Neural progenitor cell (in vitro differentiated cells): ENCODE results near the gene ITGBL1. TPM values are rescaled to one million over a fixed set of nuclear protein-coding genes. Genes with fewer than 3 reads are reported as not detected.

ENCODE experiments used
- DNase-seq: peaks from one replicate; pipeline ENCODE4 v3.0.0-alpha.2; 2016; ENCODE audit warnings: low spot score
- H2AFZ ChIP-seq: fragments of 200-600 bp; sonication (generic); replicated peaks from 2 replicates; pipeline ENCODE4 v1.6.1; 2016; ENCODE audit warnings: antibody characterized with exemption
- H3F3A ChIP-seq: fragments of 200-600 bp; sonication (generic); 2 replicates; pipeline ENCODE4 v1.6.1; 2016; ENCODE audit warnings: antibody characterized with exemption, low read depth
- H3K27ac ChIP-seq: fragments of 200-600 bp; sonication (generic); 2 replicates; pipeline ENCODE4 v1.5.1; 2016; ENCODE audit warnings: mild to moderate bottlenecking
- H3K27me3 ChIP-seq: fragments of 200-600 bp; sonication (generic); 2 replicates; pipeline ENCODE4 v1.6.1; 2016; ENCODE audit warnings: mild to moderate bottlenecking, moderate library complexity
- H3K36me3 ChIP-seq: fragments of 200-600 bp; sonication (generic); 2 replicates; pipeline ENCODE4 v1.5.1; 2016
- H3K4me1 ChIP-seq: fragments of 200-600 bp; sonication (generic); 2 replicates; pipeline ENCODE4 v1.6.1; 2016; ENCODE audit warnings: mixed run types
- H3K4me2 ChIP-seq: fragments of 200-600 bp; sonication (generic); 2 replicates; pipeline ENCODE4 v1.6.1; 2016
- H3K4me3 ChIP-seq: fragments of 200-600 bp; sonication (generic); 2 replicates; pipeline ENCODE4 v1.5.1; 2016
- H3K79me2 ChIP-seq: fragments of 200-600 bp; sonication (generic); 2 replicates; pipeline ENCODE4 v1.6.1; 2016; ENCODE audit warnings: low read depth
- H3K9ac ChIP-seq: fragments of 200-600 bp; sonication (generic); 2 replicates; pipeline ENCODE4 v1.6.1; 2016
- H3K9me3 ChIP-seq: fragments of 200-600 bp; sonication (generic); 2 replicates; pipeline ENCODE4 v1.5.1; 2016; ENCODE audit warnings: low read depth
- H4K20me1 ChIP-seq: fragments of 200-600 bp; sonication (generic); 2 replicates; pipeline ENCODE4 v1.6.1; 2016; ENCODE audit warnings: low read depth
- H3K27ac Mint-ChIP-seq: 3 replicates; pipeline ENCODE4 v1.8.0; 2021; ENCODE audit warnings: mixed read lengths
- H3K27me3 Mint-ChIP-seq: 2 replicates; pipeline ENCODE4 v1.8.0; 2022; ENCODE audit warnings: low read depth, mild to moderate bottlenecking, inconsistent platforms, moderate library complexity, mixed read lengths; ENCODE audit not compliant: insufficient read depth
- H3K36me3 Mint-ChIP-seq: 3 replicates; pipeline ENCODE4 v1.8.0; 2021; ENCODE audit warnings: mixed read lengths
- H3K4me1 Mint-ChIP-seq: 3 replicates; pipeline ENCODE4 v1.8.0; 2021; ENCODE audit warnings: mixed read lengths
- H3K4me3 Mint-ChIP-seq: 3 replicates; pipeline ENCODE4 v1.8.0; 2021; ENCODE audit warnings: mild to moderate bottlenecking, moderate library complexity, mixed read lengths
- H3K9me3 Mint-ChIP-seq: 3 replicates; pipeline ENCODE4 v1.8.0; 2020; ENCODE audit warnings: mixed read lengths
- EZH2 ChIP-seq: fragments of 200-600 bp; sonication (generic); IDR thresholded peaks from 2 replicates; pipeline ENCODE4 v1.6.1; 2017; ENCODE audit warnings: antibody characterized with exemption, mild to moderate bottlenecking, moderate library complexity
- EZH2phosphoT487 ChIP-seq: fragments of 200-600 bp; sonication (generic); IDR thresholded peaks from 2 replicates; pipeline ENCODE4 v1.6.1; 2017; ENCODE audit warnings: antibody characterized with exemption
- total RNA-seq: library from RNA; depleted of rRNA; stranded (reverse); fragments of >200 nt; gene quantifications from 2 replicates; pipeline ENCODE4 v1.2.3, GENCODE V29; 2015; ENCODE audit warnings: low replicate concordance
- TF ChIP-seq, protein P1 (sequence below): fragments of 200-600 bp; sonication (generic); IDR thresholded peaks from 2 replicates; pipeline ENCODE4 v1.5.1; 2017; ENCODE audit warnings: antibody characterized with exemption, mild to moderate bottlenecking

Gene ITGBL1
- total RNA-seq, 1 donor from 2014 or later = not detected

DNA sequence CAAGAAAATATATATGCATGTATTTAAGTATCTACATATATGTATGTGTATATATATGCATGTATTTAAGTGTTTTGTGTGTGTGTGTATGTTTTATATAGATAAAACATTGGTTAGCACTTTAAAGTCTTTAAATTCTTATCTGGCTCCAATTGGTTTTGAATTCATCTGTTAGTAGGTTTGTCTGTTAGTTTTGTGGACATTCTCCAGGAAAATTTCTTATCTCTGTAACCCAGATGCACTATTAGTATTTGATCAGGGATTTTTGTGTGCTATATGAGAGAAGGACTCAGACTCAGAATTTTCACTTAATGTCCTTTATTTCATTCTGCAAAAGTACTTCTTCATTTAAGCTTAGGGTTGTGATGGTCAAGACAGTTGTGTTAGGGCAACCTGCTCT is 103.1 kb downstream of the ITGBL1 start:
- Histone ChIP-seq H3K9ac (no peak overlapping the region), H2AFZ (no peak overlapping the region), H3K36me3 (no peaks in the 10 kb centered on the region), H3K27me3 (no peaks in the 10 kb centered on the region), H3K4me2 (no peak overlapping the region), H3K9me3 (no peaks in the 10 kb centered on the region), H3K27ac (no peak overlapping the region), H3K4me1 (no peaks in the 10 kb centered on the region), H4K20me1 (no peaks in the 10 kb centered on the region), H3F3A (no peaks in the 10 kb centered on the region), H3K4me3 (no peak overlapping the region), H3K79me2 (no peaks in the 10 kb centered on the region)
- Mint-ChIP-seq H3K4me1 (peaks cover 3% of the 10 kb centered on the region), H3K27ac (no peak overlapping the region), H3K4me3 (no peak overlapping the region), H3K9me3 (no peaks in the 10 kb centered on the region), H3K27me3 (no peaks in the 10 kb centered on the region), H3K36me3 (no peaks in the 10 kb centered on the region)
- DNase-seq = no peak
- TF ChIP-seq, protein P1, sequence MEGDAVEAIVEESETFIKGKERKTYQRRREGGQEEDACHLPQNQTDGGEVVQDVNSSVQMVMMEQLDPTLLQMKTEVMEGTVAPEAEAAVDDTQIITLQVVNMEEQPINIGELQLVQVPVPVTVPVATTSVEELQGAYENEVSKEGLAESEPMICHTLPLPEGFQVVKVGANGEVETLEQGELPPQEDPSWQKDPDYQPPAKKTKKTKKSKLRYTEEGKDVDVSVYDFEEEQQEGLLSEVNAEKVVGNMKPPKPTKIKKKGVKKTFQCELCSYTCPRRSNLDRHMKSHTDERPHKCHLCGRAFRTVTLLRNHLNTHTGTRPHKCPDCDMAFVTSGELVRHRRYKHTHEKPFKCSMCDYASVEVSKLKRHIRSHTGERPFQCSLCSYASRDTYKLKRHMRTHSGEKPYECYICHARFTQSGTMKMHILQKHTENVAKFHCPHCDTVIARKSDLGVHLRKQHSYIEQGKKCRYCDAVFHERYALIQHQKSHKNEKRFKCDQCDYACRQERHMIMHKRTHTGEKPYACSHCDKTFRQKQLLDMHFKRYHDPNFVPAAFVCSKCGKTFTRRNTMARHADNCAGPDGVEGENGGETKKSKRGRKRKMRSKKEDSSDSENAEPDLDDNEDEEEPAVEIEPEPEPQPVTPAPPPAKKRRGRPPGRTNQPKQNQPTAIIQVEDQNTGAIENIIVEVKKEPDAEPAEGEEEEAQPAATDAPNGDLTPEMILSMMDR = no peak
- TF ChIP-seq EZH2 (no peak), EZH2phosphoT487 (no peak)

DNA sequence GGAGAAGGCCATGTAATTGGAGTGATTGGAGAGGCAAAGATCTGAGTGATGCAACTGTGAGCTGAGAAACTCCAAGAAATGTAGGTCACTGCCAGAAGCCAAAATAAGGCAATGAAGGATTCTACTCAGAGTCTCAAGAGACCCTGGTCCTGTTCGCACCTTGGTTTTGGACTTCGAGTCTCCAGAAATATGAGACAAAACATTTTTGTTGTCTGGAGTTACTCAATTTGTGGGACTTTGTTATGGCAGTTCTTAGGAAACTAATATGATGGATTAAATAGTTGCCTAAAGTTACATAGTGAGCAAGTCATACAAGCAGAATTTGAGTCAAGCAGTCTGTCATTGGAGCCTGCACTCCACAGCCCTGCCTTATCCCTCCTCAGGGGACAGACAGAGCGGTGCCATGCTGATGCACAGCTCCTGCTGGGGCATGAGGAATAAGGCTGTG is 104.2 kb downstream of the ITGBL1 start:
- Histone ChIP-seq H3F3A (no peaks in the 10 kb centered on the region), H3K36me3 (no peaks in the 10 kb centered on the region), H3K9me3 (no peaks in the 10 kb centered on the region), H3K4me3 (no peak overlapping the region), H3K4me2 (no peak overlapping the region), H4K20me1 (no peaks in the 10 kb centered on the region), H3K79me2 (no peaks in the 10 kb centered on the region), H3K27ac (no peak overlapping the region), H2AFZ (no peak overlapping the region), H3K27me3 (no peaks in the 10 kb centered on the region), H3K4me1 (no peaks in the 10 kb centered on the region), H3K9ac (no peak overlapping the region)
- Mint-ChIP-seq H3K4me1 (peaks cover 3% of the 10 kb centered on the region), H3K4me3 (no peak overlapping the region), H3K36me3 (no peaks in the 10 kb centered on the region), H3K9me3 (no peaks in the 10 kb centered on the region), H3K27ac (no peak overlapping the region), H3K27me3 (no peaks in the 10 kb centered on the region)
- no peak for DNase-seq
- TF ChIP-seq, protein P1 = no peak
- TF ChIP-seq EZH2phosphoT487 = no peak
- no peak for TF ChIP-seq EZH2

DNA sequence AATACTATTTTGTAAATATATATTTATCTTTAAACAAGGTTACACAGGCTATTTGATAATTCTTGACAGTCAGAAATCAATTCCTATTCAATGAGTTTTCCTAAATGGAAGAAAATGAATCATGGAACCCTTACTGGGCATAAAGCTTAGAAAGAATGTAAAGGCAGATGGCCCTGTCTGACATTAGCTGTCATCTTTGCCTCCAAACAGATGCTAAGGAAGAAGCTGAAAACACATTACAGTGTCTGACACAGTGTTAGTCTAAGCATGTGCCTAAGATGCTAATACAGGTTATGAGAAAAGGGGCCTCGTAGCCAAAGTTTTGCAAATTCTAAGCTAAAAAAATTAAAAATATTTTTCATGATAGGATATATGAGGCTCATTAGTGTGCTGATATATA is 112.8 kb downstream of the ITGBL1 start:
- Histone ChIP-seq H3K79me2 (no peaks in the 10 kb centered on the region), H4K20me1 (no peaks in the 10 kb centered on the region), H3K4me2 (no peak overlapping the region), H3K9me3 (no peaks in the 10 kb centered on the region), H3K4me1 (no peaks in the 10 kb centered on the region), H2AFZ (no peak overlapping the region), H3K4me3 (no peak overlapping the region), H3K9ac (no peak overlapping the region), H3K27me3 (no peaks in the 10 kb centered on the region), H3K36me3 (no peaks in the 10 kb centered on the region), H3K27ac (no peak overlapping the region), H3F3A (no peaks in the 10 kb centered on the region)
- Mint-ChIP-seq H3K27ac (no peak overlapping the region), H3K36me3 (no peaks in the 10 kb centered on the region), H3K27me3 (no peaks in the 10 kb centered on the region), H3K9me3 (no peaks in the 10 kb centered on the region), H3K4me3 (no peak overlapping the region), H3K4me1 (no peaks in the 10 kb centered on the region)
- no peak for DNase-seq
- no peak for TF ChIP-seq EZH2phosphoT487
- TF ChIP-seq EZH2 = no peak
- TF ChIP-seq, protein P1 = no peak
